Hematopoietic multipotent progenitor cell (in vitro differentiated cells): ENCODE data around the gene RNF115. TPM values are rescaled to one million over a fixed set of nuclear protein-coding genes. Genes with fewer than 3 reads are reported as not detected.
A peak's percentile ranks its signal among the peaks of the same experiment; 100 is the strongest.

Experiments
- DNase-seq, 3 donors: peaks; one replicate each; pipeline ENCODE4 v3.0.0-alpha.2; 2011 to 2015; ENCODE audit warnings: low read depth in 2 of 3, low spot score in 2 of 3
- small RNA-seq: library from RNA; depleted of rRNA; stranded (forward); fragments of <200 nt; gene quantifications from one replicate; pipeline ENCODE3, GENCODE V24; 2012
- total RNA-seq: library from RNA; depleted of rRNA; stranded (reverse); fragments of >200 nt; gene quantifications from one replicate; pipeline ENCODE4 v1.2.3, GENCODE V29; 2012

The RNF115 gene
- total RNA-seq, 1 donor = 9.2 TPM

DNA sequence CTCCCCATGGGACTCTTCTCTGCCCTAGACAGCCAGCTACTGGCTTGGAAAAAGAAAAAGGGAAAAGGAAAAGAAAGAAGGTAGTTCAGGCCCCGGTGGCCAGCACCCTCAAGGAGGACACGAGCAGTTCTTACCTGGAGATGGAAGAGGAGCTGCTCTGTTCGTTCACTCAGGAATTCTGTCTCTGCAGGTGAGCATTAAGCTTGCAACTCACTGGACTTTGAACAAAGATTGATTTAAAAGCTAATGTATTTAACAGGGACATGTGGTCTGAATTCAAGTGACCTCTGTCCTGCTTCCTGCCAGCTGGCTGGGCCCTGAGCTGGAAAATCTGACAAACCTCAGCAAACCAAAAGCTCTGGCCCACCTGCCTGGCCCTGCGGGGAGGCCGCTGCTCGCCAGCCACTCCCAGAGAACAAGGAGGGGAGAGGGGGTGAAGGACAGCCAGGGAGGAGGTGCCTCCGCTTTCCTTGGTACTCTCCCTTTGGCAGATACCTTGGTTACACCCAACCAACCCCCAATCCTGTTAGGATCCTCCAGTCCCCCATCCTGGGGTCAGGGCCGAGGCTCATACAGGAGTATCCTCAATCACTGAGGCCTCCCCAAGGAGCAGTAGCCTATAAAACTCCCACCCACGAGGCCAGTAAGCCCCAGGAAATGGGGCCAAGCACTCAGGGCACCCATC is 116.6 kb downstream of the RNF115 start, which contains the start of gene PDZK1:
PDZK1 (minus strand) TSS at position 186 of the 685 bp plus-strand sequence. CDS start 19,347 bp downstream, outside the sequence.
- no peak for DNase-seq

DNA sequence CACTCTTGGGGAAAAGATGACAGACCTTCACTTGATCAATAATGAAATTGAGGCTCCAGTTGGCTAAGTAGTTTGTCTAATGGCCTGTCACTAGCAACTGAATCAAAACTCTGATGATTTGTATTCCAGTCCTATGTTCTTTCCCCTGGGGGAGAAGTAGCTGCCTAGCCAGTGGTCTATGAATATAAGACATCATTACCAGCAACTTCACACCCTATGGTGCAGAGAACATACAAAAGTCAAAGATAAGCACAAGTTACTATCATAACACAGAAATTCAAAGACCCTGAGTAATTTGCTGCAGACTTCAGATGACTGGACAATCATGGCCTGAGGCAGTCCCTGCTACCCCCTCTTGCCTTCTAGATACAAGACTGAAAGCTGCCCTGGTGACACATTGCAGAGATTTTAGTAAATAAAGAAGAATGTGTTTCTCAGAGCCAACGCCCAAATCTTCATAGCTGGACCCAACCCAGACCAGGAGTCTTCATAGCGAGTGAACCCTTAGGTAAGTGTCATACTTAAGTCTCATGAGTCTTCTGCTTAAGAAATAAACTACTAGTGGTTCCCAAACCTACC is 117.7 kb downstream of the RNF115 start:
- DNase-seq = no peak

DNA sequence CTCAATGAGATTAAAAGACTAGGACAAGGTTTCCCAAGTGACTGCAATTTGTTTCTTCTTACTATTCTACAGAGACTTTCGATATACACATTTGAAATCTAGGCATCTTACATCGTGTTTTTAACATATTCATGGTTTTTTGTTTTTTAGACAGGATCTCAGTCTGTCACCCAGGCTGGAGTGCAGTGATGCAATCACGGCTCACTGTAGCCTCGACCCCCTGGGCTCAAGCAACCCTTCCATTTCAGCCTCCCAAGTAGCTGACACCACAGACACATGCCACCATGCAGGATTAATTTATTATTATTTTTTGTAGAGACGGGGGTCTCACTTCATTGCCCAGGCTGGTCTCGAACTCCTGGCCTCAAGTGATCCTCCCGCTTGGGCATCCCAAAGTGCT is 118.3 kb downstream of the RNF115 start:
- DNase-seq = no peak

DNA sequence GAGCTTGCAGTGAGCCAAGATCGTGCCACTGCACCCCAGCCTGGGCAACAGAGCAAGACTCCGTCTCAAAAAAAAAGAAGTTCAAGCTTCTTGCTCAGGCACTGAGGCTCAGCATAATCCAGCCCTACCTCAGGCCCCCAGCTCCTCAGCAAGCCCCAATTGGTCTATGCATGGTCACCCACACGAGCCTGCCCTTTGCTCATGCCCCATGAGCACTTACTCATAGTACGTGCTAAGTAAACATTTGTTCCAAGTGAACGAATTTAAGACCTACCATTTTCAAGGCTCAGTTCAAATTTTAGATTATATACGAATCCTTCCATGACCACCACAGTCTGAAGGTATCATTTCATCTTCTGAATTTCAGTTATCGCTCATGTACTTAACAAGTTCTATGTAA is 121.1 kb downstream of the RNF115 start:
- no peak for DNase-seq

DNA sequence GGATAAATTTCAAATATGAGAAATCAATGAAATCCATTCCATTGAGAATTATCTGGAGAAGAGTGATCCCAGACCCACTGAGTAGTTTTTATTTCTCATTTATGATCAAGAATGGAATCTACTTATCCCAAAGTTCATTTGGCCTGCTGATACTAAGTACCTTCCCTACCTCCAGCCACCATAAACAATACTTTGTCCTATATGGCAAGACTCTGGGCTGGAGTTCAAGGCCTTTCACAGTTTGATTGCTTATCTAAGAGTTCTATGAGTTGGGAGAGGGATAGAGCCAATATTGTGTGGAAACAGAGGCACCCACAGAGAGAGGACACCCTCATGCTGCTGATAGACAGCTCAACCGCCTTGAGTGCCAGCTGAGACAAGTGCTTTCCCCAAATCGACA is 121.8 kb downstream of the RNF115 start:
- DNase-seq = no peak

DNA sequence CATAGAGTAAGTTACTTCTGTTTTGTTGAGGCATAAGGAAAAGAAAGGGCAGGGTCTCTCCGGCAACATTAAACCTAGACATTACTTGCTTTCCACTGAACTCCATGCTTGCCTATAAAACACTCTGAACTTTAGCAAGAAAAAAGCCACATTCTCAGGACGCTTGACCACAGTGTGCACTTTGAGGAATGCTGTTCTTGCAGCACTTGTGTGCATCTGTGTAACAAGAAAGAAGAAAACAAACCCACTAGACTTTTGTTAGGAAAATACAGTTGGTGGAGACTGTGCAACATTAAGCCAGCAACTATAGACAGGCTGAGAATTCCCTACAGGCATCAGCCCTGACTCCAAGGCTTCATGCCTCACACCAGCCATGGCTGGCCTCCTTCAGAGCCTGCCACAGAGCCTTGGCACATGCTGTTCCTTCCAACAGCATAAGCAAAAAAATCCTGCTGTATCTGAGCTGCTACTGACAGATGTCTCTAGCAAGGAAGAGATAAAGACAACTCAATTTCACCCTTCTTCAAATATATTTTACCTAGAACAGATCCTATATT is 122.5 kb downstream of the RNF115 start:
- no peak for DNase-seq

DNA sequence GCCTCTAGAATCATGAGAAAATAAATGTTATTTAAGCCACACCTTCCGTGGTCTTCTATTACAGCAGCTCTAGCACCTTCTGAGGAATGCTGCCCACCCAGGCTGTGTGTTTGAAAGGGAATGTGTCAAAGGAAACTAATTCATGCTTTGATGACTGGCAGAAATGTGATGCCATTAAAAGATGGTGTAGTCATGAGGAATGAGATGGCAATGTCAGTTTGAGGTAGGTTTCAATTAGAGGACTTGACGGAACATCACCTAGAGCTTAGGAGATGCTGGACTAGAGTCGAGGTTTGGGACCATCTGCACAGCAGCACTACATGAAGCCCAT is 127.3 kb downstream of the RNF115 start:
- no peak for DNase-seq

DNA sequence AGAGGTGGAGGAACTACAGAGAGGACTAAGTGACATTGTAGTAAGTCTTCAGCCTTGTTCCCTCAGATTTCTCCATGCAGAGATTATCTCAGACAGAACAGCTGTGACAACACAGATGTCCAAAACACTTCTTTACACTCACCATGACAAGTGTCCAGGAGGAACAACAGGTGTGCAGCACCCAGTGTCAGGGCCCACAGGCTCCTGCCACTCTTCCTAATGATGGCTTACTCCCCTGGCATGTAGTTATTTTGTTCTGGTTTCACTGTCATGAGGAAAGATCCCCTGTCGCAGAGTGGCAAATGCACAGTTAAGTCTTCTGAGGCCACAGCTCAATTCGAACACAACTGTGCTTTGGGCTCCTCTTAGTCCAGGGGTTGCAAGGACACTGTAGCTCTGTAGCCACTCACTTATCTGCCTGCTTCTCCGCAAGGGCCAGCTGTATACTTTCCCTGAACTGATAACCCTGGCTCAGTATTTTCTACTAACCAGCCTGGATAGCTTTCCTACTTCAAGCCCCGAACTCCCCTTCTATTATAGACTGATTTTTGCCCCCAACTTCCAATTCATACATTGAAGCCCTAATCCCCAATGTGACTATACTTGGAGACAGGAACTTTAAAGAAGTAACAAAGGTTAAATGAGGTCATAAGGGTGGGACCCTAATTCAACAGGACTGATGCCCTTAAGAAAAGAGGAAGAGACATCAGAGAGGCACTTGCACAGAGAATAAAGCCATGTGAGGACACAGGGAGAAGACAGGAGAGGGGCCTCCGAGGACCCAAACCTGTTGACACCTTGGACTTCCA is 127.9 kb downstream of the RNF115 start:
- DNase-seq = peak in 1 of 3 donors; percentile 7

DNA sequence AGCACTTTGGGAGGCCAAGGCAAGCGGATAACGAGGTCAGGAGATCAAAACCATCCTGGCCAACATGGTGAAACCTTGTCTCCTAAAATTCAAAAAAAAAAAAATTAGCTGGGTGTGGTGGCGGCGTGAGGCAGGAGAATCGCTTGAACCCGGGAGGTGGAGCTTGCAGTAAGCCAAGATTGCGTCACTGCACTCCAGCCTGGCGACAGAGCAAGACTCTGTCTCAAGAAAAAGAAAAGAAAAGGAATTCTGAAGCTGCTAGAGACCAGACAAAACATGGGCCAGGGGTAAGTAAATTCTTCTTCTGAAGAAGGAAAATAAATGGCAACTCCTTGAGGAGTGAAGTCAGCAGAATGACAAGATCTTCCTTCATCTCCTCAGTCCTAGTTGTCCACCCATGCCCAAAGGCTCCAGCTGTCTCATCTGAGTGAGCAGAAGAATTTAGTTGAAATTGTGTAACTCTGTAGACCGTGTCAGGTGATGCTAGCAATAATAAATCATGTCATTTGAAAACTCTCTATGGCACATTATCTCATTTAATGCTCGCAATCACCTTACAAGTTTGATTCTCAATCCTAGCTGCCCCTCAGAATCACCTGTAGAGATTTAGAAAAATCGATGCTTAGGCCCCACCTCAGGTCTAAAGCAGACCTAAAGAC is 131.0 kb downstream of the RNF115 start:
- DNase-seq = no peak

DNA sequence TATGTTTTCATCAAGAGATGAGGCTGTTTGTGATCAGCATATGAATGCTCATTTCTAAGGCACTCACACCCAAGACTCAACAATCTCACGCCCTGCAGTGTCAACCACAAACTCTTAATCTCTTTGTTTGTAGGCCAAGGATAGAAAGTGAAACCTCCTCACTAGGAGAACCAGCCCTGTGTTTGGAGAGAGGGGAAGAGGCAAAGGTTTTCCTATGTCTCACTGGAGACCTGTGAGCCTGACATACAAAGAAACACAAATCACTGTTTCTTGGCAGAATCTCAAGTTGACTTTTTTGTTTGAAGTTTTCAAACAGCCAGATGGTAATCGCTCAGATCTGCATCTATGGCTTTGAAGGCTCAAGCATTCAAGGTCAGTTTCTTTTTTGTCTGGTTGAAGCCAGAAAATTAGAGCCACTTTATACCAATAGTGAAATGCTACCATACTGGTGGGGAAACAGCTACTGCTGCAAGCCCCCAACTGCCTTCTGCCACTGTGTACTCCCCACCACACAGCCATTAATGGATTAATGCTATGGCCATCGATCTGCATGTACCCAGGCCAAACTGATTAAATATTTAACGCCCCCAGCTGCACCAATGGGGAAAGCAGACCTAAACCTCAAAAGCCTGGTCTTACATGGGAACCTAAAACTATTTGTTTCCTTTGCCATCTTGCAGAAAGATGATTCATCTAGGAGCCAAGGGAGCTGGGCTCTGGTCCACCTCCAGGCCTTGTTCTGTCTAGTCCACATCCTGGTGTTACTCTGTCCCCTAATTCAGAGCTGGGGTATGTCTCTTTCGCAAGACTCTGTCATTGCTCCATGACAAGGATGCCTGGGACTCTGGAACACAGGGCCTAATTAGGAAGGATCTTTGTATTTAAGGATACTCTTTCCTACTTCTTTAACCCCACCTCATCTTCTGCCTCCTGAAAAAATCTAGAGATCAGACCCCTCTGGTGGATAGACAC is 133.0 kb downstream of the RNF115 start:
- DNase-seq = peak in 2 of 3 donors; percentile 21 to 64

DNA sequence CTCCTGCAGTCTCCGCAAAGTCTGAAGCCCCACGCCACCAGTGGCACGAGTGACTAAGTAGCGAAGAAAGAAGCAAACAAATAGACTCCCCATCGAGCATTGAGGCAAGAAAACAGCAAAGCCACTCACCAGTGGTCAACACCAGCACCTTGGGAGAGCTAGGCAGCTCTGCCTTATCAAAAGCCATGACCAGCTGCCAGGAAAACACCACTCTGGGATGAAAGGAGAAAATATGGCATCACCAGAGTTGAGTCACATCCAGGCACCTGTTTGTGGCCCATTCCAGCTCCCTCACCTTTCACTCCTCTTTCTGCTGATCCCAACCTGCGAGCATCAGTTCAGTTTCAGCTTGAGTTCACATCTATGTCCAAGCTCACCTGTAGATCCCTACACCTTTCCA is 134.0 kb downstream of the RNF115 start:
- no peak for DNase-seq

DNA sequence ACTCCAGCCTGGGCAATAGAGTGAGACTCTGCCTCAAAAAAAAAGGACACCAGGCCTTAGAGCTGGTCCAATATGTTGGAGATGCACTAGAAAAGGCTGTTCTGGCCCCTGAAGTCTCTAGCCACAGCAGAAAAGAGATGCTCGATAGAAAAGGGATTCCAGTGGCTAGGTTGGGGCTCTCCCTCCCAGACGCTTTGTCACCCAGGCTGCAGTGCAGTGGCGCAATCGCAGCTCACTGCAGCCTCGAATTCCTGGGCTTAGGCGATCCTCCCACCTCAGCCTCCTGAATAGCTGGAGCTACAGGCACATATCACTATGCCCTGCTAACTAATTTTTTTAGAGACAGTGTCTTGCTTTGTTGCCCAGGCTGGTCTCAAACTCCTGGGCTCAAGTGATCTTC is 135.0 kb downstream of the RNF115 start:
- DNase-seq = no peak

Small RNA genes lying within 50 kb of the gene (small RNA-seq; reads per million reads assigned to genes)
- gene MIR6736 = not detected

Other genes starting within 250 kb of the RNF115 start
- 21.8 TPM for gene GPR89A, start 216.1 kb downstream of the RNF115 start, total RNA-seq
- under 0.01 TPM for gene PDZK1, start 116.7 kb downstream of the RNF115 start, total RNA-seq
- gene CD160, start 104.6 kb downstream of the RNF115 start, total RNA-seq = not detected
- gene POLR3C, start 105 bp upstream of the RNF115 start, total RNA-seq = 46.0 TPM
- gene NUDT17, start 21.5 kb upstream of the RNF115 start, total RNA-seq = 12.7 TPM
- 15.6 TPM for gene PIAS3, start 35.0 kb upstream of the RNF115 start, total RNA-seq
- 0.27 TPM for gene ANKRD35, start 61.8 kb upstream of the RNF115 start, total RNA-seq
- under 0.01 TPM for gene ITGA10, start 86.0 kb upstream of the RNF115 start, total RNA-seq
- gene PEX11B, start 94.6 kb upstream of the RNF115 start, total RNA-seq = 21.5 TPM
- gene RBM8A, start 103.4 kb upstream of the RNF115 start, total RNA-seq = 66.2 TPM
- gene LIX1L, start 133.9 kb upstream of the RNF115 start, total RNA-seq = 17.8 TPM
- 0.27 TPM for gene ANKRD34A, start 140.5 kb upstream of the RNF115 start, total RNA-seq
- 15.1 TPM for gene POLR3GL, start 140.6 kb upstream of the RNF115 start, total RNA-seq
- 485 TPM for gene TXNIP, start 172.5 kb upstream of the RNF115 start, total RNA-seq
- gene HJV, start 197.6 kb upstream of the RNF115 start, total RNA-seq = not detected